ENCODE data around the gene PRKCSH. TPM values are rescaled to one million over a fixed set of nuclear protein-coding genes. Genes with fewer than 3 reads are reported as not detected.
A peak's percentile ranks its signal among the peaks of the same experiment; 100 is the strongest.
"Not testable (repeated sequence)": the region's sequence is repeated elsewhere in the genome, so short reads cannot be mapped to it uniquely, and the experiment has no call there.

The PRKCSH gene, protein sequence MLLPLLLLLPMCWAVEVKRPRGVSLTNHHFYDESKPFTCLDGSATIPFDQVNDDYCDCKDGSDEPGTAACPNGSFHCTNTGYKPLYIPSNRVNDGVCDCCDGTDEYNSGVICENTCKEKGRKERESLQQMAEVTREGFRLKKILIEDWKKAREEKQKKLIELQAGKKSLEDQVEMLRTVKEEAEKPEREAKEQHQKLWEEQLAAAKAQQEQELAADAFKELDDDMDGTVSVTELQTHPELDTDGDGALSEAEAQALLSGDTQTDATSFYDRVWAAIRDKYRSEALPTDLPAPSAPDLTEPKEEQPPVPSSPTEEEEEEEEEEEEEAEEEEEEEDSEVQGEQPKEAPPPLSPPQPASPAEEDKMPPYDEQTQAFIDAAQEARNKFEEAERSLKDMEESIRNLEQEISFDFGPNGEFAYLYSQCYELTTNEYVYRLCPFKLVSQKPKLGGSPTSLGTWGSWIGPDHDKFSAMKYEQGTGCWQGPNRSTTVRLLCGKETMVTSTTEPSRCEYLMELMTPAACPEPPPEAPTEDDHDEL
- polyA plus RNA-seq (ENCODE audit: insufficient read length in 4 of 4): 100 to 1,000 TPM; 302 to 378 (median 348) TPM

DNA sequence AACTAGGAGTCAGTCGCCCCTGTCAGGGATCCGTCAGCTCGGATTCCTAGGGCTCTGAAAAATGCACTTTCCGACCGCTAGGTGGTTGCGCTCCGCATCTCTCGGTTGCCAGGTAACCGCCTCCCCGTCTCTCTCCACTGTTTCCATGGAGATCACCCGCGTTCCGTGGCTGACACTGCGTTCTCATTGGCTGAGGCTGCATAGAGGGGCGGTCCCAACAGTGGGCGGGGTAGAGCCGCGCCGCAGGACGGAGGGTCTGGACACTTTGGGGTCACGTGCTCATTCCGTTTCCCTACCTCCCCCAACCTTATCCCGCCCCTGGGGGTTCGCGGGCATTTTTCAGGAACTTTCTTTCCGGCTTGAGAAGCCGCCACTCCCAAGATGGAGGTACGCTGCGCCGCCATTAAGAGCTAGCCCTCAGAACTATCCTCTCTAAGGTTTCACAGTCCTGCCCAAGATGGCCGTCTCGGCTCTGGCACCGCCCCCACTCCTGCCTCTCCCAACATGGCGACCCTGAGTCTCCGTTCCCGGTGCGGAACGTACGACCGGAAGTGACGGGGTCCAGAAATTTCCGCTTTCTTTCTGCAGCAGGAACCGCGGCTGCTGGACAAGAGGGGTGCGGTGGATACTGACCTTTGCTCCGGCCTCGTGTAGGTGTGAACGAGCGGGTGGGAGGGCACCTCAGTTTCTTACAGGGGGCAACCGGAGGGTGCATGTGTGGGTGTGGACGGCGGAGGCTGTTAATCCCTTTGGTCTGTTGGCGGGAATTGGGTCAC is at the start of gene PRKCSH, which contains the start of gene ODAD3:
Gene PRKCSH, plus strand, starts transcription at position 579 of the 776 bp plus-strand sequence. CDS start 483 bp downstream, outside the sequence.
Gene ODAD3, minus strand, starts transcription at position 65 of the 776 bp plus-strand sequence. CDS start 105 bp downstream, outside the sequence.
- peak; percentile 99 to 100 (median 100) for DNase-seq (ENCODE audit: low read depth in 4 of 4, low spot score in 2 of 4)

DNA sequence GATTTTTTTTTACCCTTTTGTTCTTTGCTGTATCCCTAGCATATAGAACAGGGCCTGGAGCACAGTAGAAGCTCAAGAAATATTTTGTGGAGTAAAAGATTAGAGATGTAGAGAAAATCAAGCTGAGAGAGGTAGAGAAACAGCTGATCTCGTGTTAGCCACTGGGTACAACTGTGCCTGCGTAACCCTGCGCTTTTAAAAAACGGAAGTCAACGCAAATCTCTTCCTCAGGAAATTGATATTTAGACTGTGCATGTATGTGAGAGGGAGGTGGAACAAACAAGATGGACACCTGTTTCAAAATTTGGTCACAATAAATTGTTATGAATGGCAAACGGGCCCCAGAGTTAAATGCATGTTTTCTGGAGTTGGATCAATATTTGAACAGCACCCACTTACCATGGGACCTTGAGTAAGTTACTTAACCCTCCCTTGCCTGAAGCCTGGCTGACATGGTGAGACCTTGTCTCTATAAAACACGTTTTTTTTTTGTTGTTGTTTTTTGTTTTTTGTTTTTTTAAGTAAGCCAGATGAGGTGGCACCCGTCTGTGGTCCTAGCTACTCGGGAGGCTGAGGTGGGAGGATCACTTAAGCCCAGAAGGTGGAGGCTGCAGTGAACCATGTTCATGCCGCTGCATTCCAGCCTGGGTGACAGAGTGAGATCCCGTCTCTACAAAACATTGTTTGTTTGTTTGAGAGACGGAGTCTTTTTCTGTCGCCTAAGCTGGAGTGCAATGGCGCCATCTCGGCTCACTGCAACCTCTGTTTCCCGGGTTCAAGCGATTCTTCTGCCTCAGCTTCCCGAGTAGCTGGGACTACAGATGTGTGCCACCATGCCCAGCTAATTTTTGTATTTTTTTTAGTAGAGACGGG is 48.0 kb upstream of the PRKCSH start:
- no peak for DNase-seq (ENCODE audit: low read depth in 4 of 4, low spot score in 2 of 4)

DNA sequence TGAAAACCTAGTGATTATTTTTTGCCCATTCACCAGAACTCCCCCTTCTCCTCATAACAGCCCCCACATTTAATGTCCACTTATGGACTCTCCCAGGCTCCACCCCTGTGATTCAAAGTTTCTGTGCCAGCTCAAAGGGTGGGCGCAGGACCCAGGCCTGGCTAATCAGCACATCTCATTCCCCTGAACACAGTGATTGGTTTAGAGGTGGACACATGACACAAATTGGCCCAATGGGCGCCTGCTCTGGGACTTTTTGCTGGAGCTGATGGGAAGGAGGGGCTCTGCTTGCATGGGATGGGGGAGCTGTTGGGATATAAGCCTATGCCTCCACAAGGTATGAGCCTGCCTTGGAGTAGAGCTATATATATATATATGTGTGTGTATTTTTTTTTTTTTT is 45.1 kb upstream of the PRKCSH start:
- no peak for DNase-seq (ENCODE audit: low read depth in 4 of 4, low spot score in 2 of 4)

DNA sequence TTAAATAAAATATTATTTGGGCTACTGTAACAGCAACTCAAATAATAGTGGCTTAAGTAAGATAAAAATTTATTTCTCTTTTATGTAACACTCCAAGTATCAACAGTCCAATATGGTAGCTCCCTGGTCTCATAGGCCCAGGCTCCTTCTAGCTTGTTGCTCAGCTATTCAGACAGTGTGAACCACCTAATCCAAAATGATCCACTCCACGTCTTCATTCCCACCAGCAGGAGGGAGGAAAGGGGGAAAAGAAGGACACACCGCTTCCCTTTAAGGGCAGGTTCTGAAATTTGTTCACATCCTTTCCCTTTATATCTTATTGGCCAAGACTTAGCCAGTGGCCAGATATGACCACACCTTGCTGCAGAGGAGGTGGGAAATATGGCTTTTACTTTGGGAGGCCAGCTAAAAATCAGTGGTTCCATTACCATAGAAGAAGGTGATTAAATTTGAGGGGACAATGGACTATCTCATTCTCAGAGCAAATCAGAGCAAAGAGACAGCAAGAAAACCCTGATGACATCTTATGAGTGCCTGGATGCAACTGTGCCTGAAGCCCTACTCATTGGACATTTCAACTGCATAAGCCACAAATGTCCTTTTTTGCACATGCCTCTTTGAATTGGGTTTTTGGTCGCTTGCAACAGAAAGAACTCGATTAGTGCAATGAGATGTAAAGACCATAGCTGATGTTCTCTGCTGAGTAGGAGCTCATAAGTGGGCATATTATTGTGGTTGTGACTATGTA is 44.3 kb upstream of the PRKCSH start:
- no peak for DNase-seq (ENCODE audit: low read depth in 4 of 4, low spot score in 2 of 4)

DNA sequence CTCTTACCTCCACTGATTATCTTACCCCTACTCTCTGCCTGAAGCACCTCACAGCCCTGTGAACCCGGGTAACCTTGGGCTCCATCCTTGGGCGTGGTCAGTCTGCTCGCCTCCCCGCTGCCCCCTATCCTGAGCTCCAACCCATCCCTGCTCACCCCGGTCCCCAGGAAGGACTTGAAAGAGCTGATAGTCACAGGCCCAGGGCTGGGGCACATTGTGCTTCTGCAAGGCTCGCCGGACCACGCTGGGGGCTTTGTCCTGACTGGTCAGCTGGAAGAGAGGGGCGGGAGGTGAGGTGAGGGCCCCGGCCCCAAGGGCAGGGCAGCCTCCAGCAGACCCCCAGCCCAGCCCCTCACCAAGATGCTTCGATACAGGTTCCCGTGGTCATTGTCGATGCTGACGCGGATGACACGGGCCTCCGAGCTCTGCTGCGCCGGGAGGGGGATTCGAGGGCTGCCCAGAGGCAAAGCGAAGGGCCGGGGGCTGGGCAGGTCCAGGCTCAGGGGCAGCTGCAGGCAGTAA is 38.3 kb upstream of the PRKCSH start:
- no peak for DNase-seq (ENCODE audit: low read depth in 4 of 4, low spot score in 2 of 4)

- DNase-seq (ENCODE audit: low read depth in 4 of 4, low spot score in 2 of 4): no peak
These were observed 35.8 kb upstream of the PRKCSH start for GRCh38 chr19:11399667-11400066.

GRCh38 chr19:11400798-11401197 is 34.6 kb upstream of the PRKCSH start:
- DNase-seq (ENCODE audit: low read depth in 4 of 4, low spot score in 2 of 4): no peak

GRCh38 chr19:11401808-11402543 is 33.5 kb upstream of the PRKCSH start:
- DNase-seq (ENCODE audit: low read depth in 4 of 4, low spot score in 2 of 4): no peak

DNA sequence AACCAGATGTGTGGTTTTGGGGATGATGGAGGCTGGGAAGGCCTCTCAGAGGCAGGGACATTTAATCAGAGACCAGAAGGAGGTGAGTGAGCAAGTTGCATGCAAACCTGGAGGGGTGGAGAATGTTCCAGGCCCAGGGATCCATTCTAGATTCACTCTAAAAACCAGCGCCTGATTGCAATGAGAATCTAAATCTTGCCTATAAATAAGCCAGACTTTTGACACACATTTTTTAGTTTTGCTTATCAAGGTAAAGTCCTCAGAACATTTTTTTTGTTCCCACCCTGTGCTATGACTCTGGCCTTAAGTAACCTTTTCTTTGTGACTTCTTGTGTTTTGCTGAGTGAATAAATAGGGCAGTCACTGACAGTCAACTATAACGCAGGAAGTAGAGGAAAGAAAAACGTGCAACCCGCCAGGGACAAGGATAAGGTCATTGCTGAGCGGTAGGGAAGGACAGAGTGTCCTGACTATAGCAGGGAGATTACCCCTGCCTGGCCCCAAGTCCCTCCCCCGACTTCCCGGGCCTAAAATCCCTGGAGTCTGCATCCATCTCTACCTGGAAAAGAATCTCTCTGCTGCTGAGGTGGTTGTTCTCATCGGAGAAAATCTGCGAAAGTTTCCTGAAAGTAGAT is 30.7 kb upstream of the PRKCSH start:
- DNase-seq (ENCODE audit: low read depth in 4 of 4, low spot score in 2 of 4): no peak

DNA sequence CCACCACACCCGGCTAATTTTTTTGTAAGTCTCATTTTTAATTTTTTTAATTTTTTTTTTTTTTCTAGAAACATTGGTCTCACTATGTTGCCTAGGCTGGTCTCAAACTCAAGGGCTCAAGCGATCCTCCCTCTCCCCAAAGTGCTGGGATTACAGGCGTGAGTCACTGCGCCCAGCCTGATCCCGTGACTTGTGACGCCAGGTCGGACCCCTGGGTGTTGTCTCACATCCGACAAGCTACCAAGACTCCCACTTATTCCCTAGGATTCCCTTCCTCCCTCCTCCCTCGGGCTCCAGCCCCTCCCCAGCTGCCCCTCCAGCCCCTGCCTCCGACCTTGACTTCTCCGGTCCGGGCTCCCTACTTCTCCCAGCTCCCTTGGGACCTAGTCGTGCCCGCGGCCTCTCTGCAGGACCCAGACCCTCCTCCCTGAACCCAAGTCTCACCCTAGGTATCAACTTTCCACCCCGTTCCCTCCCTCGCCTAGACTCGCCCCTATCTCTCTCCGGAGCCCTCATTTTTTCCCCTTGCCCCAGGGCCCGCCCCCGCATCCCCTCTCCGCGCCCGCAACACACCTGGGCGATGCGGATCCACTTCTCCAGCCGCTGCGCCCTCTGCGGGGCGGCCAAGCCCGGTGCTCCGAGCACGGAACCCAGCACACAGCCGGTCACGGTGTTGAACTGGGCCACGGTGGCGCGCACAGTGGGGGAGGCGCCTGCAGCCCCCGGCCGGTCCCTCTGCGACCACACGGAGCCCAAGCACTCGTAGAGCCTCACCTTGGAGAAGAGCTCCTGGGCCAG is 29.4 kb upstream of the PRKCSH start:
- no peak for DNase-seq (ENCODE audit: low read depth in 4 of 4, low spot score in 2 of 4)

DNA sequence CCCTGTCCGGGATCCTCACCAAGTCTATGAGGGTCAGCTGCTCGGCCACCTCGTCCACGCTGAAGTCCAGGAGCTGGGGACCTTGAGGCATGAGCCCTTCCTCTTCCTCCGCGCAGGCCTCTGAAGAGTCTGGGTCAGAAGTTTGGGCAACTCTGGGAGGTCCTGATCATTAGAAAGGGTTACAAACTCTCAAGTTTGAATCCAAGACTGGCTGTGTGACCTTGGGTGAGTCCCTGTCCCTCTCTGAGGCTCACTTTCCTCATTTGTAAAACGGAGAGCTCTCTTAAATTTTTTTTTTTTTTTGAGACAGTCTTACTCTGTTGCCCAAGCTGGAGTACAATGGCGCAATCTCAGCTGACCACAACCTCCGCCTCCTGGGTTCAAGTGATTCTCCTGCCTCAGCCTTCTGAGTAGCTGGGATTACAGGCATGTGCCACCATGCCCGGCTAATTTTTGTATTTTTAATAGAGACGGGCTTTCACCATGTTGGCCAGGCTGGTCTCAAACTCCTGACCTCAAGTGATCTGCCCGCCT is 28.7 kb upstream of the PRKCSH start:
- DNase-seq (ENCODE audit: low read depth in 4 of 4, low spot score in 2 of 4): not testable (repeated sequence)

DNA sequence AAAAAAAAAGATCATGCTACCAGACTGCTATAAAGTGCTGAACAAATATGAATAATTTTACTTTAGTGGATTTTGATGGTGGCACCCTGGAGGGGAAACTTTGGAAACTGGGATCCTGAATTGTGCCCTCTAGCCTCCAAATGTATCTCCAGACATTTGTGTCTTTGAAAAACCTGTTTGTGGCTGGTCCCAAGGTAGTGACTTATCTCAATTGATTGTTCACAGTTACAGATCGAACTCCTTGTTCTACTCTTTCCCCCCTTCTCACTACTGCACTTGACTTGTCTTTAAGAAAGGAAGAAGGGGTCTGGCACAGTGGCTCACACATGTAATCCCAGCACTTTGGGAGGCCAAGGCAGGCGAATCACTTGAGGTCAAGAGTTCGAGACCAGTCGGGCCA is 26.8 kb upstream of the PRKCSH start:
- DNase-seq (ENCODE audit: low read depth in 4 of 4, low spot score in 2 of 4): no peak

DNA sequence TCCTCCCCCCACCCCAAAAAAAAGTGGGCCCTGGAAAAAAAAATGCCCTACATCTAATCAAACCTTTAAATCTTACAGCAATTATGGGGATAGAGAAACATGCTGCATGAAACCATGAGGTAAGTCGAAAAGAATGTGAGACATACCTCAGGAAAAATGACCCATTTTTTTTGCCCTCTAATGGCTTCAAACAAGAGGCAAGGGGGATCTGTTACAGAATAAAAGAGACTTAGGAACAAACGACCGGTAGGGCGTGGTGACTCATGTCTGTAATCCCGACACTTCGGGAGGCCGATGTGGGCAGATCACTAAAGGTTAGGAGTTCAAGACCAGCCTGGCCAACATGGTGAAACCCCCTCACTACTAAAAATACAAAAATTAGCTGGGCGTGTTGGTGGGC is 24.8 kb upstream of the PRKCSH start:
- DNase-seq (ENCODE audit: low read depth in 4 of 4, low spot score in 2 of 4): no peak

GRCh38 chr19:11414544-11414943 is 20.9 kb upstream of the PRKCSH start:
- no peak for DNase-seq (ENCODE audit: low read depth in 4 of 4, low spot score in 2 of 4)

GRCh38 chr19:11416346-11417052 is 18.9 kb upstream of the PRKCSH start:
- DNase-seq (ENCODE audit: low read depth in 4 of 4, low spot score in 2 of 4): no peak

DNA sequence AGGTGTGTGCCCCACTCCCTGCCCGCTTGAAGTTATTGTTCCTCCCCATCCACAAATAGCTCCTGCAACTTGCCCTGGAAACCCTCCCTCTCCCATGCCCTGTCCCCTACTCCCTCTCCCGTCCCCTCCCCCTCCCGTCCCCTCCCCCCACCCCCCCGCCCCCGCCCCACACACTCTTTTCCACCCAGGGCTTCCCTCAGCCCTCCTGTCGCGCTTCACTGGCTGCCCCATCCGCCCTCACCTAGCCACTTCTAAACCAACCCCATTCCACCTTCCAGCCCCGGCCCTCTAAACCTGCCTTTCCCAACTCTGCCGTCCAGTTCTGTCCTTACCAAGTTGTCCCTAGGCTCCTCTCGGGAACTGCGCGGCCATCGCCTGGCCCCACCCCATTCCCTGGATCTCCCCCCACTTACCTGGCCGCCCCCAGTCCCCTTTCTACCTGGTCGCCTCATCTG is 17.3 kb upstream of the PRKCSH start:
- DNase-seq (ENCODE audit: low read depth in 4 of 4, low spot score in 2 of 4): no peak

All from left renal cortex interstitium (tissue), 4 donors.